ENCODE measurements around the gene KLHL21. TPM values are rescaled to one million over a fixed set of nuclear protein-coding genes. Genes with fewer than 3 reads are reported as not detected.

Gene KLHL21
- total RNA-seq, 2 donors from 2014 or later: 38.4 to 60.0 TPM

DNA sequence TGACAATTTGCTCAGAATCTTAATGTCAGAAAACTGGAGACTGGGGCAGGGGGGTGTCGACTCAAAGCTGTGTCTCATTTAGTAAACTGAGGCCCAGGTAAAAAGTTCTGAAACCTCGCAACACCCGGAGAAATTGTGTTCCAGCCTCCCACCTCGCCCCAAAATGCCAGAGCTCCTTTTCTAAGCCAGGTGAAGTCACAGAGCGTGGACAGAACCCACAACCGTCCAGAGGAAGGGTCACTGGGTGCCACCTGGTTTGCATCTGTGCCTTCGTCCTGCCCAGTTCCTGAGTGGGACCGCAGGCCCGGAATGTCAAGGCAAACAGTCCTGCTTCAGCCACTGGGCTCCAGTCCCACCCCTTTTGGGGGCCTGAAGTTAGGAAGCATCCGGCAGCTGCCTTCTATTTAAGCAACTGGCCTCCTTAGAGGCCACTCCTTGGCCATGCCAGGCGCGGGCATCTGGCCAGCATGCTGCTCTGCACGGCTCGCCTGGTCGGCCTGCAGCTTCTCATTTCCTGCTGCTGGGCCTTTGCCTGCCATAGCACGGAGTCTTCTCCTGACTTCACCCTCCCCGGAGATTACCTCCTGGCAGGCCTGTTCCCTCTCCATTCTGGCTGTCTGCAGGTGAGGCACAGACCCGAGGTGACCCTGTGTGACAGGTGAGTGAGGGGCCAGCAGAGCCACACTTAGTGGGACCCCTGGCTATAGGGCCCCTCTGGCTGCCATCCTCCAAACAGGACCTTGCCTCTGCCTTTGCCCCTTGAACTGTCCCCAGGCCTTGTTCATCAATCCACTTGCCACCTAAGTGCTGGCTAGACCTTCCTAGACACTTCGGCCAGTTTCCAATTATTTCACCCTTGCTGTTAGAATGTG lies 47.5 kb downstream of the KLHL21 start, which contains the start of gene TAS1R1:
TAS1R1 (plus strand) TSS at position 401 of the 872 bp plus-strand sequence; CDS start at position 468, 67 bp downstream.
- no peak for TF ChIP-seq POLR2A (IDR thresholded peaks at IDR 0.05)
- TF ChIP-seq, protein P1, sequence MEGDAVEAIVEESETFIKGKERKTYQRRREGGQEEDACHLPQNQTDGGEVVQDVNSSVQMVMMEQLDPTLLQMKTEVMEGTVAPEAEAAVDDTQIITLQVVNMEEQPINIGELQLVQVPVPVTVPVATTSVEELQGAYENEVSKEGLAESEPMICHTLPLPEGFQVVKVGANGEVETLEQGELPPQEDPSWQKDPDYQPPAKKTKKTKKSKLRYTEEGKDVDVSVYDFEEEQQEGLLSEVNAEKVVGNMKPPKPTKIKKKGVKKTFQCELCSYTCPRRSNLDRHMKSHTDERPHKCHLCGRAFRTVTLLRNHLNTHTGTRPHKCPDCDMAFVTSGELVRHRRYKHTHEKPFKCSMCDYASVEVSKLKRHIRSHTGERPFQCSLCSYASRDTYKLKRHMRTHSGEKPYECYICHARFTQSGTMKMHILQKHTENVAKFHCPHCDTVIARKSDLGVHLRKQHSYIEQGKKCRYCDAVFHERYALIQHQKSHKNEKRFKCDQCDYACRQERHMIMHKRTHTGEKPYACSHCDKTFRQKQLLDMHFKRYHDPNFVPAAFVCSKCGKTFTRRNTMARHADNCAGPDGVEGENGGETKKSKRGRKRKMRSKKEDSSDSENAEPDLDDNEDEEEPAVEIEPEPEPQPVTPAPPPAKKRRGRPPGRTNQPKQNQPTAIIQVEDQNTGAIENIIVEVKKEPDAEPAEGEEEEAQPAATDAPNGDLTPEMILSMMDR (IDR thresholded peaks at IDR 0.05): no peak
- no peaks in the 10 kb centered on the region for H3K36me3 ChIP-seq (replicated peaks in 1 of 2; ENCODE audit: insufficient read depth in 1 of 2, low read depth in 2 of 2)
- H3K4me3 ChIP-seq: peak within 1 kb of the TSS; percentile 94 to 98
- intact Hi-C loops (cut with DNase I): no loop called here
- H3K9me3 ChIP-seq: no peaks in the 10 kb centered on the region
- WGBS, 2 donors: 71 to 74% methylated on average over 15 to 19 of the region's 19 CpGs
- no peaks in the 10 kb centered on the region for H3K27me3 ChIP-seq
- peak within 1 kb of the TSS; percentile 33 to 79 (median 74) for H3K27ac ChIP-seq
- DNase-seq: peak; percentile 10 to 40 (median 28)
- no peak for ATAC-seq
- H3K4me1 ChIP-seq: peaks cover 17% of the 10 kb centered on the region

DNA sequence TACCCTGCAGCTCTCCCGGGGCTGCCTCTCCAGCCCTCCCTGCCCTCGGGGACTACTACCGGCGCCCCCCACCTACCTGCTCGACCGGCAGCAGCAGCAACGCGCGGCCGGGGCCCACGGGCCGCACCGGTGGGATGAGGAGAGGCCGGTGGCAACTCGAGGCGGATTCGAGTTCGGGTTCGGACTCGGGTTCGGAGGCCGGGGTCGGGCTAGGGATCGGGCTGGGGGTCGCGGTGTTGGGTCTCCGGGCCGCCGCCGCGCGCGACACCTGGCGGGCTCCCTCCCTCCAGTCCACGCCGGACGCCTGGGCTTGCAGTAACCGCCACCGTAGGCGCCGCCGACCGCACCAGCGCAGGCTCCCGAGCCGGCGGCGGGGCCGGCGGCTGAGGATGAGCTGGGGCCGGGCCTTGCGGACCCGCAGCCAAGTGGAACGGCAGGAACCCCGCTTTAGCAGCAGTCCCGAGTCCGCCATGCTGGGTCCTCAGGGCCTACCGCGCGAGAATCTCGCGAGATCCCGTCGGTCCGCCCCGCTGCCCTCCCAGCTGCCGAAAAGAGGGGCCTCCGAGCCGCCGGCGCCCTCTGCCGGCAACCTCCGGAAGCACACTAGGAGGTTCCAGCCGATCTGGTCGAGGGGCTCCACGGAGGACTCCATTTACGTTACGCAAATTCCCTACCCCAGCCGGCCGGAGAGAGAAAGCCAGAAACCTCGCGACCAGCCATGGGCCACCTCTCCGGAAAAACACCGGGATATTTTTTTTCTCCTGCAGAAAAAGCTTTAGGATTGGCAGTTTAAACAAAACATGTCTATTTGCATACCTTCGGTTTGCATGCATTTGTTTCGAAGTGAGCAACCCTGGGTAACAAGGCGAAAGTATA lies 48.4 kb downstream of the KLHL21 start, which contains the start of gene NOL9:
NOL9 (minus strand) TSS at position 483 of the 876 bp plus-strand sequence; CDS start at position 472, 11 bp downstream.
- 1 to 3% methylated on average over 14 to 71 of the region's 87 CpGs for WGBS, 2 donors
- Histone ChIP-seq H3K27ac (peak within 1 kb of the TSS; percentile 33 to 79 (median 74)), H3K36me3 (replicated peaks in 1 of 2; ENCODE audit: insufficient read depth in 1 of 2, low read depth in 2 of 2) (peaks cover 0 to 1% of the 10 kb centered on the region in 2 donors), H3K4me3 (peak within 1 kb of the TSS; percentile 94 to 98), H3K4me1 (peaks cover 17% of the 10 kb centered on the region), H3K27me3 (no peaks in the 10 kb centered on the region), H3K9me3 (no peaks in the 10 kb centered on the region)
- DNase-seq (peak; percentile 93 to 95 (median 94)), ATAC-seq (peak; percentile 99)
- TF ChIP-seq, protein P1 (IDR thresholded peaks at IDR 0.05): peak; percentile 93 to 99 (median 96)
- peak; percentile 55 to 65 (median 62) for TF ChIP-seq POLR2A (IDR thresholded peaks at IDR 0.05)
- intact Hi-C loops (cut with DNase I): no loop called here

DNA sequence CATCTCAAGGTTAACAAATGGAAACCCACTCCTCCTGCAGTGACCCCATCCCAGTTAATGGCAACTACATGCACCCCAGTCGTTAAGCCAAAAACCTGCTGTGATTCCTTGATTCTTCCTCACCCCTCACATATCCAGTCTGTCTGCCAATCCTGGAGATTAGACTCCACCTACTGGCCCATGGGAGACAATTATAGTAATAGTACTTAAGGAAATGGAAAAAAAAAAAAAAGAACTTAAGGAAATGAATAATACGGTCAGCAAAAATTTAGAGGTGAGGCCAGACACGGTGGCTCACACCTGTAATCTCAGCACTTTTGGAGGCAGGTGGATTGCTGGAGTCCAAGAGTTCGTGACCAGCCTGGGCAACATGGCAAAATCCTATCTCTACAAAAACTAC lies 55.4 kb downstream of the KLHL21 start:
- intact Hi-C loops (cut with DNase I): no loop called here
- Histone ChIP-seq H3K27me3 (no peaks in the 10 kb centered on the region), H3K4me3 (no peak overlapping the region), H3K27ac (no peak overlapping the region), H3K36me3 (replicated peaks in 1 of 2; ENCODE audit: insufficient read depth in 1 of 2, low read depth in 2 of 2) (peaks cover 0 to 22% of the 10 kb centered on the region in 2 donors), H3K9me3 (no peaks in the 10 kb centered on the region), H3K4me1 (no peaks in the 10 kb centered on the region)
- WGBS, 2 donors: 66 to 69% methylated on average over 4 of the region's 4 CpGs
- TF ChIP-seq POLR2A (IDR thresholded peaks at IDR 0.05): no peak
- TF ChIP-seq, protein P1 (IDR thresholded peaks at IDR 0.05): no peak
- ATAC-seq (no peak), DNase-seq (no peak)

DNA sequence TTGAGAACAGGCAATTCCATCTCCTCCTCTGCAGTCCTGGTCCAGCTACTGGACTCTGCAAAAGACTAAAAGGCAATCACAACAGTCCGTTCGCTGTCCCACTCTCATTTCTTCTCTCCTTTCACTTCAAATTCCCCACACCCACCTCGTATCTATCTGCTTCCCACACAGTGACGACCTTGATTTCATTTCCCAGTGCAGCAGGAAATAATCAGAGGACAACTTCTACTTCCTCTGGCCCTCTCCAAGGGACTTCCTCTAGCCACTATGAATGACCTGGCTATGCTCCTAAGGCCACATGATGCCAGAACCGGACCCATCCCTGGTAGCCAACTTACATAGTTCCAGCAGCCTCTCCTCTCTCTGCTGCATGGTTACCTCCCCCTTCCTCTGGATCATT lies 56.3 kb downstream of the KLHL21 start:
- no peak overlapping the region for H3K4me3 ChIP-seq
- H3K9me3 ChIP-seq: no peaks in the 10 kb centered on the region
- no peak for TF ChIP-seq POLR2A (IDR thresholded peaks at IDR 0.05)
- TF ChIP-seq, protein P1 (IDR thresholded peaks at IDR 0.05): no peak
- no peaks in the 10 kb centered on the region for H3K27me3 ChIP-seq
- H3K4me1 ChIP-seq: no peaks in the 10 kb centered on the region
- 64 to 75% methylated on average over 5 of the region's 5 CpGs for WGBS, 2 donors
- ATAC-seq (no peak), DNase-seq (no peak)
- no peak overlapping the region for H3K27ac ChIP-seq
- intact Hi-C loops (cut with DNase I): no loop called here
- H3K36me3 ChIP-seq (replicated peaks in 1 of 2; ENCODE audit: insufficient read depth in 1 of 2, low read depth in 2 of 2): peaks cover 0 to 23% of the 10 kb centered on the region in 2 donors
